Naive thymus-derived CD4-positive, alpha-beta T cell (primary cell): ENCODE results near the gene PTPRE. TPM values are rescaled to one million over a fixed set of nuclear protein-coding genes. Genes with fewer than 3 reads are reported as not detected.

Experiments used
- ATAC-seq: fragments of 150-1000 bp; cut with Tn5 transposase; 2 replicates; pipeline ENCODE4 v1.10.0; 2021; ENCODE audit warnings: mild to moderate bottlenecking, moderate library complexity
- CTCF ChIA-PET: fragments of 350-600 bp; sonication (Branson Sonifier 250); formaldehyde crosslinking; loops from one replicate; lab custom pipeline; 2021; ENCODE audit warnings: antibody characterized with exemption; lab: Charles Lee
- POLR2A ChIA-PET: fragments of 350-600 bp; sonication (Branson Sonifier 250); formaldehyde crosslinking; loops from one replicate; lab custom pipeline; 2021; ENCODE audit warnings: antibody characterized with exemption, inconsistent platforms; lab: Charles Lee
- DNase-seq, 9 donors: peaks; one replicate each; pipeline versions ENCODE4 v3.0.0 to v3.0.0-alpha.2; 2020 to 2022; ENCODE audit warnings: mixed read lengths in 1 of 9
- H3K27ac ChIP-seq: one replicate; pipeline ENCODE4 v1.7.0; 2013; ENCODE audit warnings: mild to moderate bottlenecking, low read depth, low read length, moderate library complexity
- H3K27me3 ChIP-seq, 2 donors: one replicate each; pipeline ENCODE4 v1.7.0; 2013; ENCODE audit warnings: low read length in 2 of 2, mild to moderate bottlenecking in 2 of 2, moderate library complexity in 2 of 2; ENCODE audit not compliant: control insufficient read depth in 2 of 2, insufficient read depth in 2 of 2
- H3K36me3 ChIP-seq, 3 experiments: 1 replicate in 2 of 3; 2 replicates in 1 of 3; pipeline ENCODE4 v1.7.0; 2013; ENCODE audit warnings: low read length in 3 of 3, mild to moderate bottlenecking in 3 of 3, moderate library complexity in 1 of 3; ENCODE audit not compliant: insufficient read depth in 3 of 3, control insufficient read depth in 2 of 3
- H3K4me1 ChIP-seq, 2 donors: one replicate each; pipeline ENCODE4 v1.7.0; 2013; ENCODE audit warnings: low read length in 2 of 2, mild to moderate bottlenecking in 2 of 2, moderate library complexity in 1 of 2; ENCODE audit not compliant: control insufficient read depth in 2 of 2, insufficient read depth in 2 of 2
- H3K4me3 ChIP-seq: 2 replicates; pipeline ENCODE4 v1.7.0; 2013; ENCODE audit warnings: mild to moderate bottlenecking, low read length
- H3K9me3 ChIP-seq, 3 experiments: 1 replicate in 2 of 3; 2 replicates in 1 of 3; pipeline ENCODE4 v1.7.0; 2013; ENCODE audit warnings: low read length in 3 of 3; ENCODE audit not compliant: control insufficient read depth in 2 of 3
- H3K27ac Mint-ChIP-seq, 9 donors: one replicate each; pipeline ENCODE4 v1.8.0; 2020 to 2022; ENCODE audit warnings: mixed read lengths in 9 of 9, mild to moderate bottlenecking in 8 of 9, moderate library complexity in 5 of 9, inconsistent platforms in 2 of 9
- H3K27me3 Mint-ChIP-seq, 5 donors: one replicate each; pipeline ENCODE4 v1.8.0; 2021 to 2022; ENCODE audit warnings: mixed read lengths in 5 of 5, mild to moderate bottlenecking in 1 of 5
- H3K36me3 Mint-ChIP-seq, 5 donors: one replicate each; pipeline ENCODE4 v1.8.0; 2020 to 2022; ENCODE audit warnings: mixed read lengths in 5 of 5, mild to moderate bottlenecking in 3 of 5, inconsistent platforms in 1 of 5
- H3K4me1 Mint-ChIP-seq, 7 donors: one replicate each; pipeline ENCODE4 v1.8.0; 2020 to 2022; ENCODE audit warnings: mixed read lengths in 7 of 7, mild to moderate bottlenecking in 3 of 7, inconsistent platforms in 1 of 7
- H3K4me3 Mint-ChIP-seq, 10 donors: one replicate each; pipeline ENCODE4 v1.8.0; 2020 to 2022; ENCODE audit warnings: mild to moderate bottlenecking in 10 of 10, mixed read lengths in 10 of 10, moderate library complexity in 6 of 10, inconsistent platforms in 2 of 10
- H3K9me3 Mint-ChIP-seq, 11 donors: one replicate each; pipeline ENCODE4 v1.8.0; 2020 to 2022; ENCODE audit warnings: mixed read lengths in 11 of 11, mild to moderate bottlenecking in 4 of 11, inconsistent platforms in 1 of 11, moderate library complexity in 1 of 11
- intact Hi-C, 2 donors: fragments of 100-400 bp; cut with micrococcal nuclease; formaldehyde crosslinking; loops; one replicate each; pipeline ENCODE4 v1.15.1; 2023
- polyA plus RNA-seq, 2 donors: library from polyadenylated mRNA; unstranded; fragments of 300-500 nt; fragmentation: Illumina TruSeq; gene quantifications; one replicate each; pipeline ENCODE4 v1.2.3, GENCODE V29; 2021
- total RNA-seq, 6 experiments: library from RNA in 5 of 6; stranded (reverse) in 5 of 6; gene quantifications; 1 replicate in 5 of 6; 2 replicates in 1 of 6; pipeline ENCODE4 v1.2.3 and lab custom pipeline; 2021 to 2026

The PTPRE gene
- total and polyA plus RNA-seq, 7 experiments from 2014 or later = 6.6 to 237 (median 27.9) TPM

- ATAC-seq (no peak), DNase-seq (no peak)
- no peaks in the 10 kb centered on the region for H3K4me1 ChIP-seq
- no peak overlapping the region for H3K4me3 ChIP-seq
- intact Hi-C loops = no loop called here
- H3K36me3 Mint-ChIP-seq = no peaks in the 10 kb centered on the region
- no peak overlapping the region for H3K4me3 Mint-ChIP-seq
- H3K27ac ChIP-seq = no peak overlapping the region
- ChIA-PET CTCF (interaction anchor here (0.6 to 6.2 kb wide), 3 partner anchors 17 to 49 kb away, joined by 3 to 217 read pairs (median 3); no protein-coding TSS in a partner anchor), POLR2A (no interaction called here)
- H3K36me3 ChIP-seq = no peaks in the 10 kb centered on the region
- no peak overlapping the region for H3K27ac Mint-ChIP-seq
- no peaks in the 10 kb centered on the region for H3K9me3 ChIP-seq
- peaks cover 0 to 8% (median 0%) of the 10 kb centered on the region in 7 donors for H3K4me1 Mint-ChIP-seq
- peaks cover 0 to 2% (median 0%) of the 10 kb centered on the region in 11 donors for H3K9me3 Mint-ChIP-seq
- peaks cover 0 to 9% (median 0%) of the 10 kb centered on the region in 5 donors for H3K27me3 Mint-ChIP-seq
- no peaks in the 10 kb centered on the region for H3K27me3 ChIP-seq
Measured at GRCh38 chr10:128032466-128032865, 125.6 kb downstream of the PTPRE start.

- Mint-ChIP-seq H3K36me3 (no peaks in the 10 kb centered on the region), H3K27ac (no peak overlapping the region), H3K9me3 (no peaks in the 10 kb centered on the region), H3K27me3 (peaks cover 0 to 9% (median 0%) of the 10 kb centered on the region in 5 donors), H3K4me1 (peaks cover 0 to 10% (median 0%) of the 10 kb centered on the region in 7 donors), H3K4me3 (no peak overlapping the region)
- CTCF ChIA-PET = interaction anchor here (0.7 to 6.2 kb wide), 14 partner anchors 8 to 145 kb away, joined by 3 to 217 read pairs (median 5); no protein-coding TSS in a partner anchor
- Histone ChIP-seq H3K9me3 (no peaks in the 10 kb centered on the region), H3K4me1 (no peaks in the 10 kb centered on the region), H3K27me3 (no peaks in the 10 kb centered on the region), H3K4me3 (no peak overlapping the region), H3K36me3 (no peaks in the 10 kb centered on the region), H3K27ac (no peak overlapping the region)
- POLR2A ChIA-PET = interaction anchor here (1.4 to 1.9 kb wide), 2 partner anchors 11 to 34 kb away, joined by 7 read pairs; no protein-coding TSS in a partner anchor
- DNase-seq = peak in 8 of 9 donors; percentile 33 to 69 (median 50)
- peak; percentile 94 for ATAC-seq
- intact Hi-C loops = loop anchor here (1.0 kb wide), 3 partner anchors 24 to 115 kb away; no protein-coding TSS in a partner anchor
Measured at GRCh38 chr10:128035557-128035973, 128.7 kb downstream of the PTPRE start.

- H3K27ac Mint-ChIP-seq = peak overlapping the region in 1 of 9 donors; percentile 26
- ChIA-PET CTCF (interaction anchor here (0.8 to 6.2 kb wide), 10 partner anchors 8 to 145 kb away, joined by 3 to 217 read pairs (median 6); no protein-coding TSS in a partner anchor), POLR2A (interaction anchor here (0.7 to 1.9 kb wide), 4 partner anchors 11 to 33 kb away, joined by 3 to 7 read pairs (median 5); no protein-coding TSS in a partner anchor)
- peaks cover 0 to 10% (median 0%) of the 10 kb centered on the region in 7 donors for H3K4me1 Mint-ChIP-seq
- no peaks in the 10 kb centered on the region for H3K9me3 ChIP-seq
- H3K4me3 ChIP-seq = no peak overlapping the region
- H3K36me3 ChIP-seq = no peaks in the 10 kb centered on the region
- ATAC-seq (no peak), DNase-seq (no peak)
- H3K27ac ChIP-seq = no peak overlapping the region
- peaks cover 0 to 9% (median 0%) of the 10 kb centered on the region in 5 donors for H3K27me3 Mint-ChIP-seq
- H3K9me3 Mint-ChIP-seq = no peaks in the 10 kb centered on the region
- intact Hi-C loops = no loop called here
- H3K4me3 Mint-ChIP-seq = no peak overlapping the region
- H3K4me1 ChIP-seq = no peaks in the 10 kb centered on the region
- H3K27me3 ChIP-seq = no peaks in the 10 kb centered on the region
- H3K36me3 Mint-ChIP-seq = no peaks in the 10 kb centered on the region
Measured at GRCh38 chr10:128036011-128036615, 129.2 kb downstream of the PTPRE start.

- Mint-ChIP-seq H3K27ac (peak overlapping the region in 1 of 9 donors; percentile 46), H3K9me3 (no peaks in the 10 kb centered on the region), H3K4me3 (no peak overlapping the region), H3K36me3 (no peaks in the 10 kb centered on the region), H3K27me3 (peaks cover 0 to 9% (median 0%) of the 10 kb centered on the region in 5 donors), H3K4me1 (peaks cover 0 to 10% (median 0%) of the 10 kb centered on the region in 7 donors)
- CTCF ChIA-PET = interaction anchor here (0.8 to 6.2 kb wide), 5 partner anchors 9 to 31 kb away, joined by 3 to 217 read pairs (median 8); no protein-coding TSS in a partner anchor
- Histone ChIP-seq H3K4me3 (no peak overlapping the region), H3K4me1 (no peaks in the 10 kb centered on the region), H3K36me3 (no peaks in the 10 kb centered on the region), H3K27me3 (no peaks in the 10 kb centered on the region), H3K27ac (no peak overlapping the region), H3K9me3 (no peaks in the 10 kb centered on the region)
- no peak for ATAC-seq
- intact Hi-C loops = no loop called here
- POLR2A ChIA-PET = interaction anchor here (0.7 to 1.9 kb wide), 3 partner anchors 10 to 25 kb away, joined by 3 to 7 read pairs (median 3); no protein-coding TSS in a partner anchor
- DNase-seq = no peak
Measured at GRCh38 chr10:128036746-128037543, 130.0 kb downstream of the PTPRE start.

GRCh38 chr10:128040096-128040495, 133.2 kb downstream of the PTPRE start:
- DNase-seq = no peak
- H3K27me3 Mint-ChIP-seq = peaks cover 0 to 5% (median 0%) of the 10 kb centered on the region in 5 donors
- H3K36me3 Mint-ChIP-seq = no peaks in the 10 kb centered on the region
- no peak overlapping the region for H3K27ac ChIP-seq
- no peaks in the 10 kb centered on the region for H3K9me3 Mint-ChIP-seq
- no peaks in the 10 kb centered on the region for H3K27me3 ChIP-seq
- ChIA-PET POLR2A (no interaction called here), CTCF (no interaction called here)
- no peak overlapping the region for H3K4me3 Mint-ChIP-seq
- peaks cover 0 to 4% of the 10 kb centered on the region in 2 donors for H3K4me1 ChIP-seq
- H3K9me3 ChIP-seq = no peaks in the 10 kb centered on the region
- H3K4me3 ChIP-seq = no peak overlapping the region
- intact Hi-C loops = loop anchor here in 1 of 2 donors (10.0 kb wide), 1 partner anchor 745 kb away; no protein-coding TSS in a partner anchor
- no peak for ATAC-seq
- no peaks in the 10 kb centered on the region for H3K36me3 ChIP-seq
- H3K27ac Mint-ChIP-seq = peak overlapping the region in 2 of 9 donors; percentile 30 to 46
- peaks cover 0 to 14% (median 1%) of the 10 kb centered on the region in 7 donors for H3K4me1 Mint-ChIP-seq

- POLR2A ChIA-PET = no interaction called here
- Mint-ChIP-seq H3K9me3 (no peaks in the 10 kb centered on the region), H3K4me3 (no peak overlapping the region), H3K4me1 (peaks cover 0 to 18% (median 4%) of the 10 kb centered on the region in 7 donors), H3K27ac (no peak overlapping the region), H3K36me3 (no peaks in the 10 kb centered on the region), H3K27me3 (no peaks in the 10 kb centered on the region)
- ATAC-seq = no peak
- intact Hi-C loops = loop anchor here in 1 of 2 donors (10.0 kb wide), 1 partner anchor 746 kb away; no protein-coding TSS in a partner anchor
- peaks cover 0 to 4% of the 10 kb centered on the region in 2 donors for H3K4me1 ChIP-seq
- CTCF ChIA-PET = interaction anchor here (1.1 kb wide), 2 partner anchors 29 to 44 kb away, joined by 3 to 5 read pairs; no protein-coding TSS in a partner anchor
- no peaks in the 10 kb centered on the region for H3K27me3 ChIP-seq
- H3K27ac ChIP-seq = no peak overlapping the region
- no peak overlapping the region for H3K4me3 ChIP-seq
- H3K36me3 ChIP-seq = no peaks in the 10 kb centered on the region
- DNase-seq = no peak
- no peaks in the 10 kb centered on the region for H3K9me3 ChIP-seq
Measured at GRCh38 chr10:128040681-128041080, 133.8 kb downstream of the PTPRE start.
